Kidney epithelial cell (primary cell): ENCODE results near the gene TDRD12. TPM values are rescaled to one million over a fixed set of nuclear protein-coding genes. Genes with fewer than 3 reads are reported as not detected.

Experiments used
- DNase-seq: peaks from one replicate; pipeline ENCODE4 v3.0.0-alpha.2; 2010; ENCODE audit warnings: low read depth
- H3K27me3 ChIP-seq: 2 replicates; pipeline ENCODE4 v1.6.0; 2011; ENCODE audit warnings: low read length; ENCODE audit not compliant: control insufficient read depth, insufficient read depth
- H3K36me3 ChIP-seq: 2 replicates; pipeline ENCODE4 v1.5.1; 2011; ENCODE audit warnings: low read length; ENCODE audit not compliant: control insufficient read depth, insufficient read depth
- H3K4me3 ChIP-seq: 2 replicates; pipeline ENCODE4 v1.5.1; 2011; ENCODE audit warnings: low read depth, mild to moderate bottlenecking, control low read depth, low read length
- CTCF ChIP-seq: IDR thresholded peaks from 2 replicates; pipeline ENCODE4 v1.5.1; 2011; ENCODE audit warnings: mild to moderate bottlenecking, moderate library complexity, low read length, control low read depth, inconsistent platforms; ENCODE audit not compliant: insufficient read depth, poor library complexity, severe bottlenecking
- total RNA-seq: library from RNA; depleted of rRNA; stranded (reverse); fragments of >200 nt; gene quantifications from 2 replicates; pipeline ENCODE4 v1.2.3, GENCODE V29; 2015

The TDRD12 gene
- total RNA-seq, result 0.29 and 0.34 TPM in 2 replicates

GRCh38 chr19:32719611-32720059, at the start of gene TDRD12:
Gene TDRD12, plus strand, starts transcription at chr19:32719767. Its CDS starts 306 bp downstream, at chr19:32720073.
- Histone ChIP-seq H3K27me3 (no peaks in the 10 kb centered on the region), H3K4me3 (no peak within 1 kb of the TSS), H3K36me3 (no peaks in the 10 kb centered on the region)
- no peak for TF ChIP-seq CTCF
- no peak for DNase-seq

- TF ChIP-seq CTCF, result no peak
- H3K4me3 ChIP-seq, result no peak overlapping the region
- DNase-seq, result no peak
Observed at GRCh38 chr19:32671883-32672593, 47.5 kb upstream of the TDRD12 start.

GRCh38 chr19:32672841-32673240, 46.7 kb upstream of the TDRD12 start:
- Histone ChIP-seq H3K4me3 (no peak overlapping the region), H3K36me3 (no peaks in the 10 kb centered on the region), H3K27me3 (peaks cover 24% of the 10 kb centered on the region)
- no peak for DNase-seq
- TF ChIP-seq CTCF, result no peak

More at GRCh38 chr19:32671883-32672593, 47.5 kb upstream of the TDRD12 start:
- Histone ChIP-seq H3K27me3 (peaks cover 16% of the 10 kb centered on the region), H3K36me3 (no peaks in the 10 kb centered on the region)

GRCh38 chr19:32673573-32673972, 46.0 kb upstream of the TDRD12 start:
- TF ChIP-seq CTCF, result no peak
- DNase-seq, result no peak
- Histone ChIP-seq H3K4me3 (no peak overlapping the region), H3K36me3 (no peaks in the 10 kb centered on the region), H3K27me3 (peaks cover 24% of the 10 kb centered on the region)

- Histone ChIP-seq H3K36me3 (no peaks in the 10 kb centered on the region), H3K27me3 (peaks cover 24% of the 10 kb centered on the region), H3K4me3 (peak overlapping the region; percentile 88)
- no peak for TF ChIP-seq CTCF
- DNase-seq, result no peak
Observed at GRCh38 chr19:32674153-32674930, 45.2 kb upstream of the TDRD12 start.
